ENCODE results near the gene PNPLA7. TPM values are rescaled to one million over a fixed set of nuclear protein-coding genes. Genes with fewer than 3 reads are reported as not detected.
A peak's percentile ranks its signal among the peaks of the same experiment; 100 is the strongest.

PNPLA7 gene
- total and polyA plus RNA-seq, 2 of the 13 experiments (the other 11 are each of a cell fraction or from before 2014, with no cell fraction given) = 0.42 to 1.5 TPM

GRCh38 chr9:137506702-137507171 lies 43.5 kb downstream of the PNPLA7 start (continued):
- TF ChIP-seq TCF7L2 (IDR thresholded peaks at IDR 0.05; ENCODE audit: low read depth, low read length) (no peak), ZNF142 (CRISPR knock-in tag; IDR thresholded peaks at IDR 0.05) (no peak), REPIN1 (CRISPR knock-in tag; IDR thresholded peaks at IDR 0.05; ENCODE audit: borderline replicate concordance, low read depth) (no peak), ZNF446 (CRISPR knock-in tag; IDR thresholded peaks at IDR 0.05) (no peak), KDM6A (CRISPR knock-in tag; IDR thresholded peaks at IDR 0.05; ENCODE audit: low read depth) (no peak), ZBTB42 (CRISPR knock-in tag; IDR thresholded peaks at IDR 0.05) (no peak), ZFP36L2 (CRISPR knock-in tag; IDR thresholded peaks at IDR 0.05) (no peak), FOXK1 (CRISPR knock-in tag; IDR thresholded peaks at IDR 0.05; ENCODE audit: borderline replicate concordance, low read depth) (peak; percentile 10; the same call in 1 of the 2 replicates), HOXA7 (CRISPR knock-in tag; IDR thresholded peaks at IDR 0.05) (no peak), ZNF501 (CRISPR knock-in tag; IDR thresholded peaks at IDR 0.05) (no peak), NR2F6 (IDR thresholded peaks at IDR 0.05) (peak; percentile 51; the same call in 1 of the 2 replicates), NR2F6 (CRISPR knock-in tag; IDR thresholded peaks at IDR 0.05) (peak; percentile 64)
- TF ChIP-seq, protein P1, sequence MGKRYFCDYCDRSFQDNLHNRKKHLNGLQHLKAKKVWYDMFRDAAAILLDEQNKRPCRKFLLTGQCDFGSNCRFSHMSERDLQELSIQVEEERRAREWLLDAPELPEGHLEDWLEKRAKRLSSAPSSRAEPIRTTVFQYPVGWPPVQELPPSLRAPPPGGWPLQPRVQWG (CRISPR knock-in tag; IDR thresholded peaks at IDR 0.05; ENCODE audit: borderline replicate concordance, low read depth) = no peak
- TF ChIP-seq, protein P2, sequence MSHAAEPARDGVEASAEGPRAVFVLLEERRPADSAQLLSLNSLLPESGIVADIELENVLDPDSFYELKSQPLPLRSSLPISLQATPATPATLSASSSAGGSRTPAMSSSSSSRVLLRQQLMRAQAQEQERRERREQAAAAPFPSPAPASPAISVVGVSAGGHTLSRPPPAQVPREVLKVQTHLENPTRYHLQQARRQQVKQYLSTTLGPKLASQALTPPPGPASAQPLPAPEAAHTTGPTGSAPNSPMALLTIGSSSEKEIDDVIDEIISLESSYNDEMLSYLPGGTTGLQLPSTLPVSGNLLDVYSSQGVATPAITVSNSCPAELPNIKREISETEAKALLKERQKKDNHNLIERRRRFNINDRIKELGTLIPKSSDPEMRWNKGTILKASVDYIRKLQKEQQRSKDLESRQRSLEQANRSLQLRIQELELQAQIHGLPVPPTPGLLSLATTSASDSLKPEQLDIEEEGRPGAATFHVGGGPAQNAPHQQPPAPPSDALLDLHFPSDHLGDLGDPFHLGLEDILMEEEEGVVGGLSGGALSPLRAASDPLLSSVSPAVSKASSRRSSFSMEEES (CRISPR knock-in tag; IDR thresholded peaks at IDR 0.05) = no peak
- TF ChIP-seq, protein P3, sequence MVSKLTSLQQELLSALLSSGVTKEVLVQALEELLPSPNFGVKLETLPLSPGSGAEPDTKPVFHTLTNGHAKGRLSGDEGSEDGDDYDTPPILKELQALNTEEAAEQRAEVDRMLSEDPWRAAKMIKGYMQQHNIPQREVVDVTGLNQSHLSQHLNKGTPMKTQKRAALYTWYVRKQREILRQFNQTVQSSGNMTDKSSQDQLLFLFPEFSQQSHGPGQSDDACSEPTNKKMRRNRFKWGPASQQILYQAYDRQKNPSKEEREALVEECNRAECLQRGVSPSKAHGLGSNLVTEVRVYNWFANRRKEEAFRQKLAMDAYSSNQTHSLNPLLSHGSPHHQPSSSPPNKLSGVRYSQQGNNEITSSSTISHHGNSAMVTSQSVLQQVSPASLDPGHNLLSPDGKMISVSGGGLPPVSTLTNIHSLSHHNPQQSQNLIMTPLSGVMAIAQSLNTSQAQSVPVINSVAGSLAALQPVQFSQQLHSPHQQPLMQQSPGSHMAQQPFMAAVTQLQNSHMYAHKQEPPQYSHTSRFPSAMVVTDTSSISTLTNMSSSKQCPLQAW (CRISPR knock-in tag; IDR thresholded peaks at IDR 0.05) = 0 out of 2 replicates have a peak, but pooled peaks have one; percentile 15
- TF ChIP-seq, protein P4, sequence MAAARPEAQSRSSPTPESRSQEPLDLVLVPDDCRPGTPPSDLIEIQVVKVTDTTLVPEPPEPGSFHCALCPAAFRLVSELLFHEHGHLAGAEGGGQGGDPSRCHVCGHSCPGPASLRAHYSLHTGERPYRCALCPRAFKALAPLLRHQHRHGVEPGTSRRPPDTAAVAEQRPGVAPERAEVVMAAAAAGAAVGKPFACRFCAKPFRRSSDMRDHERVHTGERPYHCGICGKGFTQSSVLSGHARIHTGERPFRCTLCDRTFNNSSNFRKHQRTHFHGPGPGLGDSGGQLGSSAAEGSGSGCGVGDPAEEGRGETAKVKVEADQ (CRISPR knock-in tag; IDR thresholded peaks at IDR 0.05; ENCODE audit: borderline replicate concordance) = no peak

Data from HepG2 (cell line).